ENCODE results near the gene CHL1.

CHL1 gene

DNA sequence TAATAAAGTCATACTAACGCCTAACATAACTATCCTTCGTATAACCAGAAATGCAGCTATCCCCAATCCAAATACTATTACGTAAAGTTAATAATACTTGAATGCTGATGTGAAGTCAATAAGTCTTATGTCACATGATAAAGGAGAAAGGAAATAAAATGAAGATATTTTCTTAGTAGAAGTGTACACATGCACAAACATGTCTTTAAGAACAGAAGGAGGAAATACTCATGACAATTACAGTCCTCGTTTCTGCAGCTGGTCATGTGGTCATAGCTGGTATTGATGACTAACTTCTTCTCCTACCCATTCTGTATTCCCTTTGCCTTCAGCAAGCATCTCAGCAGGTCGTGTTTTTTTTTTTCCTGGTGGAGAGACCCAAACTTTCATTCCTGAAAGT, 244.3 kb downstream of the CHL1 start:
- Histone ChIP-seq H3K4me2 (ENCODE audit: low read depth, low read length) (no peak overlapping the region), H3K27me3 (replicated peaks; ENCODE audit: insufficient read depth, low read length) (no peaks in the 10 kb centered on the region), H3K36me3 (replicated peaks; ENCODE audit: insufficient read depth, low read length) (no peaks in the 10 kb centered on the region), H3K9me2 (replicated peaks; ENCODE audit: insufficient read depth, low read length) (no peaks in the 10 kb centered on the region), H3K27ac (ENCODE audit: low read length) (no peak overlapping the region), H3K79me2 (ENCODE audit: low read length) (no peaks in the 10 kb centered on the region), H3K4me3 (ENCODE audit: low read length) (no peak overlapping the region), H3K4me1 (ENCODE audit: low read length) (no peaks in the 10 kb centered on the region), H3K9me3 (replicated peaks; ENCODE audit: insufficient read depth, low read length) (no peaks in the 10 kb centered on the region), H2AFZ (ENCODE audit: low read length) (no peak overlapping the region), H3K9ac (ENCODE audit: low read length) (no peak overlapping the region), H4K20me1 (ENCODE audit: insufficient read depth, low read length) (no peaks in the 10 kb centered on the region), H3F3A (ENCODE audit: insufficient read depth, low read length) (no peaks in the 10 kb centered on the region)
- no peak for DNase-seq
- TF ChIP-seq EZH2phosphoT487 (IDR thresholded peaks at IDR 0.05; ENCODE audit: low read length) (no peak), EZH2 (optimal IDR thresholded peaks at IDR 0.05; ENCODE audit: low read depth, low read length) (no peak)
- TF ChIP-seq, protein P1, sequence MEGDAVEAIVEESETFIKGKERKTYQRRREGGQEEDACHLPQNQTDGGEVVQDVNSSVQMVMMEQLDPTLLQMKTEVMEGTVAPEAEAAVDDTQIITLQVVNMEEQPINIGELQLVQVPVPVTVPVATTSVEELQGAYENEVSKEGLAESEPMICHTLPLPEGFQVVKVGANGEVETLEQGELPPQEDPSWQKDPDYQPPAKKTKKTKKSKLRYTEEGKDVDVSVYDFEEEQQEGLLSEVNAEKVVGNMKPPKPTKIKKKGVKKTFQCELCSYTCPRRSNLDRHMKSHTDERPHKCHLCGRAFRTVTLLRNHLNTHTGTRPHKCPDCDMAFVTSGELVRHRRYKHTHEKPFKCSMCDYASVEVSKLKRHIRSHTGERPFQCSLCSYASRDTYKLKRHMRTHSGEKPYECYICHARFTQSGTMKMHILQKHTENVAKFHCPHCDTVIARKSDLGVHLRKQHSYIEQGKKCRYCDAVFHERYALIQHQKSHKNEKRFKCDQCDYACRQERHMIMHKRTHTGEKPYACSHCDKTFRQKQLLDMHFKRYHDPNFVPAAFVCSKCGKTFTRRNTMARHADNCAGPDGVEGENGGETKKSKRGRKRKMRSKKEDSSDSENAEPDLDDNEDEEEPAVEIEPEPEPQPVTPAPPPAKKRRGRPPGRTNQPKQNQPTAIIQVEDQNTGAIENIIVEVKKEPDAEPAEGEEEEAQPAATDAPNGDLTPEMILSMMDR (IDR thresholded peaks at IDR 0.05; ENCODE audit: low read length) = no peak

DNA sequence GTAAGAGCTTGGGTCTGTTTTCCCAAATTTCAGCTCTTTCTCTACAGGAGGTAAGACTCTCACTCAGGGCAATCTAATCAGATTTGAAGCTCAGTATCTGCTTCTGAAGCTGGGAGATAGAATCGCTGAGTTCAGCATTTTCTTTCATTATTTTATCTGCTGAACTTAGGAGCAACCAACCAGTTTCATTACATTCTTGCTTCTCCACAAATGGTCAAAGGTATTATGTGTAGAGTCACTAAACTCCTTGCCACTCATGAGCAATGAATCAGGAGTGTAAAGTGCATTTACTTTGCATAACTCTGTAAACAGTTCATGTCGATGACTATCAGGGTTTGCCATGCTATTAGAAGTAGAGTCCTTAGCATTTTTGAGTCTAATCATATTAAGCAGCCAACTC, 249.4 kb downstream of the CHL1 start:
- Histone ChIP-seq H3K4me1 (ENCODE audit: low read length) (no peaks in the 10 kb centered on the region), H3K4me3 (ENCODE audit: low read length) (no peak overlapping the region), H2AFZ (ENCODE audit: low read length) (no peak overlapping the region), H3K9me2 (replicated peaks; ENCODE audit: insufficient read depth, low read length) (no peaks in the 10 kb centered on the region), H3K27me3 (replicated peaks; ENCODE audit: insufficient read depth, low read length) (no peaks in the 10 kb centered on the region), H3K9me3 (replicated peaks; ENCODE audit: insufficient read depth, low read length) (no peaks in the 10 kb centered on the region), H3F3A (ENCODE audit: insufficient read depth, low read length) (no peaks in the 10 kb centered on the region), H3K4me2 (ENCODE audit: low read depth, low read length) (no peak overlapping the region), H3K27ac (ENCODE audit: low read length) (no peak overlapping the region), H3K9ac (ENCODE audit: low read length) (no peak overlapping the region), H4K20me1 (ENCODE audit: insufficient read depth, low read length) (no peaks in the 10 kb centered on the region), H3K79me2 (ENCODE audit: low read length) (no peaks in the 10 kb centered on the region), H3K36me3 (replicated peaks; ENCODE audit: insufficient read depth, low read length) (no peaks in the 10 kb centered on the region)
- no peak for TF ChIP-seq EZH2 (optimal IDR thresholded peaks at IDR 0.05; ENCODE audit: low read depth, low read length)
- TF ChIP-seq, protein P1 (IDR thresholded peaks at IDR 0.05; ENCODE audit: low read length) = no peak
- TF ChIP-seq EZH2phosphoT487 (IDR thresholded peaks at IDR 0.05; ENCODE audit: low read length) = no peak
- DNase-seq = no peak

DNA sequence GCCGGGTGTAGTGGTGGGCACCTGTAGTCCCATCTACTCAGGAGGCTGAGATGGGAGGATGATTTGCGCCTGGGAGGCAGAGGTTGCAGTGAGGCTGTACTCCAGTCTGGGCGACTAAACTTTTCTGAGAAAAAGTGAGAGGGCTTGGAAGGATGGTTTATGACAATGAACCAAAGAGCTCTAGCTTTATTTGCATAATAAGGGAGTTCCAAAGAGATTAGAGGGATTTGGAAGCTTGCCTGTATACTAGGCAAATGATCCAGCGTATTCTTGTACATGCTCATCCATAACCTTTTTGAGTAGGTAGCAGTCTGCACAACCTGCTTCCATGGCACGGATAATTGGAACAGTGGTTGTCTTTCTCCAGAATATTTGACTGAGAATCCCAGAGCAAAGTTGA, 251.1 kb downstream of the CHL1 start:
- Histone ChIP-seq H3K4me1 (ENCODE audit: low read length) (no peaks in the 10 kb centered on the region), H2AFZ (ENCODE audit: low read length) (no peak overlapping the region), H3K27ac (ENCODE audit: low read length) (no peak overlapping the region), H3K9me3 (replicated peaks; ENCODE audit: insufficient read depth, low read length) (no peaks in the 10 kb centered on the region), H3K79me2 (ENCODE audit: low read length) (no peaks in the 10 kb centered on the region), H3K27me3 (replicated peaks; ENCODE audit: insufficient read depth, low read length) (no peaks in the 10 kb centered on the region), H4K20me1 (ENCODE audit: insufficient read depth, low read length) (no peaks in the 10 kb centered on the region), H3K36me3 (replicated peaks; ENCODE audit: insufficient read depth, low read length) (no peaks in the 10 kb centered on the region), H3F3A (ENCODE audit: insufficient read depth, low read length) (no peaks in the 10 kb centered on the region), H3K4me3 (ENCODE audit: low read length) (no peak overlapping the region), H3K9me2 (replicated peaks; ENCODE audit: insufficient read depth, low read length) (no peaks in the 10 kb centered on the region), H3K9ac (ENCODE audit: low read length) (no peak overlapping the region), H3K4me2 (ENCODE audit: low read depth, low read length) (no peak overlapping the region)
- no peak for TF ChIP-seq EZH2phosphoT487 (IDR thresholded peaks at IDR 0.05; ENCODE audit: low read length)
- no peak for TF ChIP-seq EZH2 (optimal IDR thresholded peaks at IDR 0.05; ENCODE audit: low read depth, low read length)
- TF ChIP-seq, protein P1 (IDR thresholded peaks at IDR 0.05; ENCODE audit: low read length) = no peak
- no peak for DNase-seq

Measured in MM.1S (cell line).